Choroid plexus epithelial cell (primary cell): ENCODE data around the gene CLIC1.

Experiments
- DNase-seq: peaks from one replicate; pipeline ENCODE4 v3.0.0-alpha.2; 2010; ENCODE audit warnings: low read depth
- H3K4me3 ChIP-seq: 2 replicates; pipeline ENCODE4 v1.5.1; 2011; ENCODE audit warnings: low read depth, mild to moderate bottlenecking, control low read depth, low read length, moderate library complexity
- TF ChIP-seq, protein P1 (sequence below): conservative IDR thresholded peaks from 2 replicates; pipeline ENCODE4 v1.5.1; 2011; ENCODE audit warnings: low read depth, mild to moderate bottlenecking, control low read depth, inconsistent platforms, low read length, moderate library complexity

CLIC1 gene

GRCh38 chr6:31779908-31780307, 43.6 kb upstream of the CLIC1 start:
- DNase-seq: no peak
- H3K4me3 ChIP-seq: no peak overlapping the region
- TF ChIP-seq, protein P1, sequence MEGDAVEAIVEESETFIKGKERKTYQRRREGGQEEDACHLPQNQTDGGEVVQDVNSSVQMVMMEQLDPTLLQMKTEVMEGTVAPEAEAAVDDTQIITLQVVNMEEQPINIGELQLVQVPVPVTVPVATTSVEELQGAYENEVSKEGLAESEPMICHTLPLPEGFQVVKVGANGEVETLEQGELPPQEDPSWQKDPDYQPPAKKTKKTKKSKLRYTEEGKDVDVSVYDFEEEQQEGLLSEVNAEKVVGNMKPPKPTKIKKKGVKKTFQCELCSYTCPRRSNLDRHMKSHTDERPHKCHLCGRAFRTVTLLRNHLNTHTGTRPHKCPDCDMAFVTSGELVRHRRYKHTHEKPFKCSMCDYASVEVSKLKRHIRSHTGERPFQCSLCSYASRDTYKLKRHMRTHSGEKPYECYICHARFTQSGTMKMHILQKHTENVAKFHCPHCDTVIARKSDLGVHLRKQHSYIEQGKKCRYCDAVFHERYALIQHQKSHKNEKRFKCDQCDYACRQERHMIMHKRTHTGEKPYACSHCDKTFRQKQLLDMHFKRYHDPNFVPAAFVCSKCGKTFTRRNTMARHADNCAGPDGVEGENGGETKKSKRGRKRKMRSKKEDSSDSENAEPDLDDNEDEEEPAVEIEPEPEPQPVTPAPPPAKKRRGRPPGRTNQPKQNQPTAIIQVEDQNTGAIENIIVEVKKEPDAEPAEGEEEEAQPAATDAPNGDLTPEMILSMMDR: no peak

DNA sequence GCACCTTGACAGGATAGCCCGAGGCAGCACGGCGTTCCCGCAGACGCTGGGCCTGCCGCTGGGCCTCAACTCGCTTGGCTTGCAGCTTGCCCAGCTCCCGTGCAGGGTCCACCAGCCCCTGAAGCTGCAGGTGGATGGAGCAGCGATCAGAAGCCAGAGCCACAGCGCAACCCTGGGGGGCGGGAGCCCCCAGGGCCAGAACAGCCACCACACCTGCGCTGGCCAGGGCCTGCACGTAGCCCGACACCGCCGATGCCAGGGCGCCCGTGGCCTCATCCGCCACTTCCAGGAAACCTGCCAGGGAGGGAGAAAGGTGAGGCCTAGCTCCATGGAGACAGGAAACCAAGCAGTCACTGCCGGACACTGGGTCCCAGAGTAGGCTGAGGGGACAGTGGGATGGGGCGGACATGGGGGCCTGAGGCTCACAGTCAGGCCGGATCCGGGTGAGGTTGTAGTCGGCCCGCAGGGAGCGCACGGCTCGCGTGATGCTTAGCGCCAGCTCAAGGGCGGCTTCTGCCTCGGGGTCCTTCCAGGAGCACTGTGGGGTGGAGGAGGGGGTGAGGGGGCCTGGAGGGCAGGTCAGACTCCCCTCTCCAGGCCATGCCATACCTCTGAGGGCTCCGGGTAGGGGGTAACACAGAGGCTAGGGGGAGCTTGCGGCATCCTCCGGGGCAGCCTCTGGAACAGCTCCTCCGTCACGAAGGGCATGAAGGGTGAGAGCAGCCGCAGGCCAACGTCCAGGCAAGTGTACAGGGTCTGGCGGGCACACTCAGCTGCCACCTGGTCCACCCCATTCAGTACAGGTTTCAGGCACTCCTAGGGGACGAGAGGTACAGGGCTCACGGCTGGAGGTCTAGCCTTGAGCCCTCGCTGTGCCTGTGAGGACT, 42.9 kb upstream of the CLIC1 start:
- no peak for DNase-seq
- no peak overlapping the region for H3K4me3 ChIP-seq
- TF ChIP-seq, protein P1: no peak

GRCh38 chr6:31778193-31778592, 41.9 kb upstream of the CLIC1 start:
- TF ChIP-seq, protein P1: no peak
- DNase-seq: no peak
- H3K4me3 ChIP-seq: no peak overlapping the region

DNA sequence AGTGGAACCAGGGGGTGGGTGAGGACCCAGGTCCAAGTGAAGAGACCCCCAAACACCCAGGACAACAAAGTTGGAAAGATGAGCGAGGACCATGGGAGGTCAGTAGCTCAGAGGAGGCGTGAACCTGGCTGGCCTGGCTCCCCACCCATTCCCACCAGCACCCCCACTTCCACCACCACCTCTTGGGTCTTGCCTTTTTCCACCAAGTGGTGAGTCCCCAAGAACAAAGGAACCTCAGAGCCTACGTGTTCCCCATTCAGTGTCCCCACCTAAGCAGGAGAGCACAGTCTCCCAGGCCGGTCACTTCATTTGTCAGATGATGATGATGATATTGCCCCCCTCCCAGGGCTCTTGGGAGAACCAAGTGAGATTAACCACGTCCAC, 41.3 kb upstream of the CLIC1 start:
- TF ChIP-seq, protein P1: no peak
- DNase-seq: no peak
- no peak overlapping the region for H3K4me3 ChIP-seq

GRCh38 chr6:31776989-31777666, 40.8 kb upstream of the CLIC1 start, which contains the start of gene VWA7:
VWA7 (minus strand) TSS chr6:31777328; CDS start chr6:31776779, 549 bp downstream.
- peak; percentile 73 for DNase-seq
- TF ChIP-seq, protein P1: no peak
- no peak within 1 kb of the TSS for H3K4me3 ChIP-seq

- TF ChIP-seq, protein P1: no peak
- no peak for DNase-seq
- no peak overlapping the region for H3K4me3 ChIP-seq
Measured at GRCh38 chr6:31776485-31776988, 40.2 kb upstream of the CLIC1 start.
